Measurements from ENCODE around the gene SMPDL3A. TPM values are rescaled to one million over a fixed set of nuclear protein-coding genes. Genes with fewer than 3 reads are reported as not detected.

The SMPDL3A gene
- total and polyA plus RNA-seq, 2 of the 13 experiments (the other 11 are each of a cell fraction or from before 2014, with no cell fraction given) = 7.8 to 17.3 TPM

DNA sequence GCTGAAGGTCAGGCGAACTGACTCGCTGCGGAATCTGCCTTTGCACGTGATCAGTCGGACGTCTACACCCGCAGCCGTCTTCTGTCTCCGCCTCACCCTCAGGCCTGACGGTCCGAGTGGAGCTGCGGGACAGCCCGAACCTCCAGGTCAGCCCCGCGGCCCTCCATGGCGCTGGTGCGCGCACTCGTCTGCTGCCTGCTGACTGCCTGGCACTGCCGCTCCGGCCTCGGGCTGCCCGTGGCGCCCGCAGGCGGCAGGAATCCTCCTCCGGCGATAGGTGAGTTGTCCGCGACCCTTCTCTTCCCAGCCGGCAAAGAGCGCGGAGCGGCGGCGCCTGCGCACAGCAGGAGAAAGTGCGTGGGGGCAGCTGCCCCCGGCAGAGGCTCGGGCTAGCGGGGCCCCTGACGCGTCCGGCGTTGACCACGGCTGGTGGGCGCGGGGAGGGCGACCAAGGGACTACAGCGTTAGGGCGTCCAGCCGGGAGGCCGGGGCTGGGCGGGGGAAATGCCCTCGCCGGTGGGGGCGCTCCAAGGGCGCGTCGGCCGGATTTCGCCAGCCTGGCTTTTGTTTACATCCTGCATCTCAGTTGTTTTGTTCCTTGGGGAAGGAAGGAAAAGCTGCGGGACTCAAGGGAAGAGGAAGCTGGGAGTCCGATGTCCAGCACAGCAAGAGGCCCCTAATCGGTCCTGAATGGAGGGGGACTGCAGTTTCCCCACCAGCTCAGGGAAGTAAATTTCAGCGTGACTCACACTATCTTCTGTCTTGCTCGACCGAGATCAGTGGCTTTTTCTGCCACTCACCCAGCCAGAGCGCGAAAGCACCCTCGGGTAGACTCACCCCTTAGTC, at the start of gene SMPDL3A (continued):
- TF ChIP-seq, protein P1, sequence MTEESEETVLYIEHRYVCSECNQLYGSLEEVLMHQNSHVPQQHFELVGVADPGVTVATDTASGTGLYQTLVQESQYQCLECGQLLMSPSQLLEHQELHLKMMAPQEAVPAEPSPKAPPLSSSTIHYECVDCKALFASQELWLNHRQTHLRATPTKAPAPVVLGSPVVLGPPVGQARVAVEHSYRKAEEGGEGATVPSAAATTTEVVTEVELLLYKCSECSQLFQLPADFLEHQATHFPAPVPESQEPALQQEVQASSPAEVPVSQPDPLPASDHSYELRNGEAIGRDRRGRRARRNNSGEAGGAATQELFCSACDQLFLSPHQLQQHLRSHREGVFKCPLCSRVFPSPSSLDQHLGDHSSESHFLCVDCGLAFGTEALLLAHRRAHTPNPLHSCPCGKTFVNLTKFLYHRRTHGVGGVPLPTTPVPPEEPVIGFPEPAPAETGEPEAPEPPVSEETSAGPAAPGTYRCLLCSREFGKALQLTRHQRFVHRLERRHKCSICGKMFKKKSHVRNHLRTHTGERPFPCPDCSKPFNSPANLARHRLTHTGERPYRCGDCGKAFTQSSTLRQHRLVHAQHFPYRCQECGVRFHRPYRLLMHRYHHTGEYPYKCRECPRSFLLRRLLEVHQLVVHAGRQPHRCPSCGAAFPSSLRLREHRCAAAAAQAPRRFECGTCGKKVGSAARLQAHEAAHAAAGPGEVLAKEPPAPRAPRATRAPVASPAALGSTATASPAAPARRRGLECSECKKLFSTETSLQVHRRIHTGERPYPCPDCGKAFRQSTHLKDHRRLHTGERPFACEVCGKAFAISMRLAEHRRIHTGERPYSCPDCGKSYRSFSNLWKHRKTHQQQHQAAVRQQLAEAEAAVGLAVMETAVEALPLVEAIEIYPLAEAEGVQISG (CRISPR knock-in tag; IDR thresholded peaks at IDR 0.05) = peak; percentile 86
- TF ChIP-seq, protein P2, sequence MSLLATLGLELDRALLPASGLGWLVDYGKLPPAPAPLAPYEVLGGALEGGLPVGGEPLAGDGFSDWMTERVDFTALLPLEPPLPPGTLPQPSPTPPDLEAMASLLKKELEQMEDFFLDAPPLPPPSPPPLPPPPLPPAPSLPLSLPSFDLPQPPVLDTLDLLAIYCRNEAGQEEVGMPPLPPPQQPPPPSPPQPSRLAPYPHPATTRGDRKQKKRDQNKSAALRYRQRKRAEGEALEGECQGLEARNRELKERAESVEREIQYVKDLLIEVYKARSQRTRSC (CRISPR knock-in tag; IDR thresholded peaks at IDR 0.05; ENCODE audit: low read depth) = peak; percentile 92
- TF ChIP-seq, protein P3, sequence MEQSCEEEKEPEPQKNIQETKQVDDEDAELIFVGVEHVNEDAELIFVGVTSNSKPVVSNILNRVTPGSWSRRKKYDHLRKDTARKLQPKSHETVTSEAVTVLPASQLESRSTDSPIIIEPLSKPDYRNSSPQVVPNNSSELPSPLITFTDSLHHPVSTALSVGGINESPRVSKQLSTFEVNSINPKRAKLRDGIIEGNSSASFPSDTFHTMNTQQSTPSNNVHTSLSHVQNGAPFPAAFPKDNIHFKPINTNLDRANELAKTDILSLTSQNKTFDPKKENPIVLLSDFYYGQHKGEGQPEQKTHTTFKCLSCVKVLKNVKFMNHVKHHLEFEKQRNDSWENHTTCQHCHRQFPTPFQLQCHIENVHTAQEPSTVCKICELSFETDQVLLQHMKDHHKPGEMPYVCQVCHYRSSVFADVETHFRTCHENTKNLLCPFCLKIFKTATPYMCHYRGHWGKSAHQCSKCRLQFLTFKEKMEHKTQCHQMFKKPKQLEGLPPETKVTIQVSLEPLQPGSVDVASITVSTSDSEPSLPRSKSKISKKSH (CRISPR knock-in tag; IDR thresholded peaks at IDR 0.05; ENCODE audit: borderline replicate concordance) = no peak
- TF ChIP-seq ZSCAN9 (CRISPR knock-in tag; IDR thresholded peaks at IDR 0.05; ENCODE audit: borderline replicate concordance) = peak; percentile 97
- no peak for TF ChIP-seq NFE2 (CRISPR knock-in tag; IDR thresholded peaks at IDR 0.05)
- peak; percentile 84; the same call in 1 of the 2 replicates for TF ChIP-seq WIZ (CRISPR knock-in tag; IDR thresholded peaks at IDR 0.05)
- peak; percentile 81 for TF ChIP-seq HNRNPUL1 (IDR thresholded peaks at IDR 0.05; ENCODE audit: low read depth, low read length)
- TF ChIP-seq, protein P4, sequence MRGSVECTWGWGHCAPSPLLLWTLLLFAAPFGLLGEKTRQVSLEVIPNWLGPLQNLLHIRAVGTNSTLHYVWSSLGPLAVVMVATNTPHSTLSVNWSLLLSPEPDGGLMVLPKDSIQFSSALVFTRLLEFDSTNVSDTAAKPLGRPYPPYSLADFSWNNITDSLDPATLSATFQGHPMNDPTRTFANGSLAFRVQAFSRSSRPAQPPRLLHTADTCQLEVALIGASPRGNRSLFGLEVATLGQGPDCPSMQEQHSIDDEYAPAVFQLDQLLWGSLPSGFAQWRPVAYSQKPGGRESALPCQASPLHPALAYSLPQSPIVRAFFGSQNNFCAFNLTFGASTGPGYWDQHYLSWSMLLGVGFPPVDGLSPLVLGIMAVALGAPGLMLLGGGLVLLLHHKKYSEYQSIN (CRISPR knock-in tag; IDR thresholded peaks at IDR 0.05; ENCODE audit: borderline replicate concordance) = no peak; the same call in 1 of the 2 replicates
- TF ChIP-seq NFE2L1 (CRISPR knock-in tag; IDR thresholded peaks at IDR 0.05; ENCODE audit: borderline replicate concordance) = no peak
- peak; percentile 87 for TF ChIP-seq ZNF446 (CRISPR knock-in tag; IDR thresholded peaks at IDR 0.05)
- TF ChIP-seq, protein P5, sequence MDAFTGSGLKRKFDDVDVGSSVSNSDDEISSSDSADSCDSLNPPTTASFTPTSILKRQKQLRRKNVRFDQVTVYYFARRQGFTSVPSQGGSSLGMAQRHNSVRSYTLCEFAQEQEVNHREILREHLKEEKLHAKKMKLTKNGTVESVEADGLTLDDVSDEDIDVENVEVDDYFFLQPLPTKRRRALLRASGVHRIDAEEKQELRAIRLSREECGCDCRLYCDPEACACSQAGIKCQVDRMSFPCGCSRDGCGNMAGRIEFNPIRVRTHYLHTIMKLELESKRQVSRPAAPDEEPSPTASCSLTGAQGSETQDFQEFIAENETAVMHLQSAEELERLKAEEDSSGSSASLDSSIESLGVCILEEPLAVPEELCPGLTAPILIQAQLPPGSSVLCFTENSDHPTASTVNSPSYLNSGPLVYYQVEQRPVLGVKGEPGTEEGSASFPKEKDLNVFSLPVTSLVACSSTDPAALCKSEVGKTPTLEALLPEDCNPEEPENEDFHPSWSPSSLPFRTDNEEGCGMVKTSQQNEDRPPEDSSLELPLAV (CRISPR knock-in tag; conservative IDR thresholded peaks at IDR 0.05; ENCODE audit: low read depth) = no peak; the same call in 1 of the 2 replicates
- TF ChIP-seq, protein P6, sequence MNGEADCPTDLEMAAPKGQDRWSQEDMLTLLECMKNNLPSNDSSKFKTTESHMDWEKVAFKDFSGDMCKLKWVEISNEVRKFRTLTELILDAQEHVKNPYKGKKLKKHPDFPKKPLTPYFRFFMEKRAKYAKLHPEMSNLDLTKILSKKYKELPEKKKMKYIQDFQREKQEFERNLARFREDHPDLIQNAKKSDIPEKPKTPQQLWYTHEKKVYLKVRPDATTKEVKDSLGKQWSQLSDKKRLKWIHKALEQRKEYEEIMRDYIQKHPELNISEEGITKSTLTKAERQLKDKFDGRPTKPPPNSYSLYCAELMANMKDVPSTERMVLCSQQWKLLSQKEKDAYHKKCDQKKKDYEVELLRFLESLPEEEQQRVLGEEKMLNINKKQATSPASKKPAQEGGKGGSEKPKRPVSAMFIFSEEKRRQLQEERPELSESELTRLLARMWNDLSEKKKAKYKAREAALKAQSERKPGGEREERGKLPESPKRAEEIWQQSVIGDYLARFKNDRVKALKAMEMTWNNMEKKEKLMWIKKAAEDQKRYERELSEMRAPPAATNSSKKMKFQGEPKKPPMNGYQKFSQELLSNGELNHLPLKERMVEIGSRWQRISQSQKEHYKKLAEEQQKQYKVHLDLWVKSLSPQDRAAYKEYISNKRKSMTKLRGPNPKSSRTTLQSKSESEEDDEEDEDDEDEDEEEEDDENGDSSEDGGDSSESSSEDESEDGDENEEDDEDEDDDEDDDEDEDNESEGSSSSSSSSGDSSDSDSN (CRISPR knock-in tag; IDR thresholded peaks at IDR 0.05) = peak; percentile 99
- TF ChIP-seq HNRNPK (IDR thresholded peaks at IDR 0.05; ENCODE audit: low read depth, low read length, poor library complexity, severe bottlenecking) = peak; percentile 68
- TF ChIP-seq, protein P7, sequence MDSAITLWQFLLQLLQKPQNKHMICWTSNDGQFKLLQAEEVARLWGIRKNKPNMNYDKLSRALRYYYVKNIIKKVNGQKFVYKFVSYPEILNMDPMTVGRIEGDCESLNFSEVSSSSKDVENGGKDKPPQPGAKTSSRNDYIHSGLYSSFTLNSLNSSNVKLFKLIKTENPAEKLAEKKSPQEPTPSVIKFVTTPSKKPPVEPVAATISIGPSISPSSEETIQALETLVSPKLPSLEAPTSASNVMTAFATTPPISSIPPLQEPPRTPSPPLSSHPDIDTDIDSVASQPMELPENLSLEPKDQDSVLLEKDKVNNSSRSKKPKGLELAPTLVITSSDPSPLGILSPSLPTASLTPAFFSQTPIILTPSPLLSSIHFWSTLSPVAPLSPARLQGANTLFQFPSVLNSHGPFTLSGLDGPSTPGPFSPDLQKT (CRISPR knock-in tag; IDR thresholded peaks at IDR 0.05; ENCODE audit: borderline replicate concordance) = no peak
- TF ChIP-seq ZKSCAN8 (CRISPR knock-in tag; IDR thresholded peaks at IDR 0.05; ENCODE audit: borderline replicate concordance) = 0 out of 2 replicates have a peak, but pooled peaks have one; percentile 43
